Lower leg skin (tissue), 3 donors: ENCODE data around the gene PDE8B.

Source experiments
- POLR2A ChIP-seq, 2 donors: fragments of 450-650 bp; IDR thresholded peaks; one replicate each; pipeline ENCODE4 v1.6.1; 2016 to 2017; ENCODE audit warnings: antibody characterized with exemption in 2 of 2, mild to moderate bottlenecking in 1 of 2, moderate library complexity in 1 of 2
- TF ChIP-seq, protein P1 (sequence below), 3 donors: fragments of 450-650 bp; IDR thresholded peaks; one replicate each; pipeline ENCODE4 v1.5.1; 2016; ENCODE audit warnings: antibody characterized with exemption in 3 of 3, mild to moderate bottlenecking in 3 of 3, moderate library complexity in 2 of 3

DNA sequence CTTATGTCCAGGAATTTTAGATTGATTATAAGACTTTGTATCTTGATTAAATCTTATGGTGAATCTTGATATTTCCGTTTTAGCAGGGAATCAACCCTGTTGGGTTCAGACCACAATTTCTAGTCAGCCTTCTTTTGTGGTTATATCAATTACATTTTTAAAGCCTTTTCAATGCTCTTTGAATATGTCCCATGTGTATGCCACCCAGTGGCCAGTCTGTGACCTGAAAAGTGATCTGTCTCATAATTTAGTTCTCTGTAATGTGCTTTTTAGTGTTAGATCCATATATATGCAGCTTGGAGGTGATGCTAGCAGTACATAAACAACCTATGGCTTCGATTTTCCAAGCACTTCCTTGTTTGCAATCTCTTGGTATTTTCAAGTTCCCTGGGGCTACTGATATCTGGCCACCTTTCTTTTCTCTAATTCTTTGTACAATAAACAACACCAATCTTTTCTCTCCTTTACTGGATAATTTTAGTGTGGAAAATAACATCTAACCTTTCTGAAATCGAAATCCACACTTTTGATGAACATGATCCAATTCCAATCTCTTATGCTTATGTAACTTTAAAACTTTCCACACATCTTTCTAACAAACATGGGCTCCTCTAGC is 28.8 kb downstream of the PDE8B start:
- TF ChIP-seq POLR2A (IDR thresholded peaks at IDR 0.05), result no peak
- TF ChIP-seq, protein P1, sequence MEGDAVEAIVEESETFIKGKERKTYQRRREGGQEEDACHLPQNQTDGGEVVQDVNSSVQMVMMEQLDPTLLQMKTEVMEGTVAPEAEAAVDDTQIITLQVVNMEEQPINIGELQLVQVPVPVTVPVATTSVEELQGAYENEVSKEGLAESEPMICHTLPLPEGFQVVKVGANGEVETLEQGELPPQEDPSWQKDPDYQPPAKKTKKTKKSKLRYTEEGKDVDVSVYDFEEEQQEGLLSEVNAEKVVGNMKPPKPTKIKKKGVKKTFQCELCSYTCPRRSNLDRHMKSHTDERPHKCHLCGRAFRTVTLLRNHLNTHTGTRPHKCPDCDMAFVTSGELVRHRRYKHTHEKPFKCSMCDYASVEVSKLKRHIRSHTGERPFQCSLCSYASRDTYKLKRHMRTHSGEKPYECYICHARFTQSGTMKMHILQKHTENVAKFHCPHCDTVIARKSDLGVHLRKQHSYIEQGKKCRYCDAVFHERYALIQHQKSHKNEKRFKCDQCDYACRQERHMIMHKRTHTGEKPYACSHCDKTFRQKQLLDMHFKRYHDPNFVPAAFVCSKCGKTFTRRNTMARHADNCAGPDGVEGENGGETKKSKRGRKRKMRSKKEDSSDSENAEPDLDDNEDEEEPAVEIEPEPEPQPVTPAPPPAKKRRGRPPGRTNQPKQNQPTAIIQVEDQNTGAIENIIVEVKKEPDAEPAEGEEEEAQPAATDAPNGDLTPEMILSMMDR (IDR thresholded peaks at IDR 0.05), result no peak
